ENCODE measurements around the gene CANT1. TPM values are rescaled to one million over a fixed set of nuclear protein-coding genes. Genes with fewer than 3 reads are reported as not detected.

Gene CANT1
- total RNA-seq, 1 experiment from 2014 or later = 116 TPM

DNA sequence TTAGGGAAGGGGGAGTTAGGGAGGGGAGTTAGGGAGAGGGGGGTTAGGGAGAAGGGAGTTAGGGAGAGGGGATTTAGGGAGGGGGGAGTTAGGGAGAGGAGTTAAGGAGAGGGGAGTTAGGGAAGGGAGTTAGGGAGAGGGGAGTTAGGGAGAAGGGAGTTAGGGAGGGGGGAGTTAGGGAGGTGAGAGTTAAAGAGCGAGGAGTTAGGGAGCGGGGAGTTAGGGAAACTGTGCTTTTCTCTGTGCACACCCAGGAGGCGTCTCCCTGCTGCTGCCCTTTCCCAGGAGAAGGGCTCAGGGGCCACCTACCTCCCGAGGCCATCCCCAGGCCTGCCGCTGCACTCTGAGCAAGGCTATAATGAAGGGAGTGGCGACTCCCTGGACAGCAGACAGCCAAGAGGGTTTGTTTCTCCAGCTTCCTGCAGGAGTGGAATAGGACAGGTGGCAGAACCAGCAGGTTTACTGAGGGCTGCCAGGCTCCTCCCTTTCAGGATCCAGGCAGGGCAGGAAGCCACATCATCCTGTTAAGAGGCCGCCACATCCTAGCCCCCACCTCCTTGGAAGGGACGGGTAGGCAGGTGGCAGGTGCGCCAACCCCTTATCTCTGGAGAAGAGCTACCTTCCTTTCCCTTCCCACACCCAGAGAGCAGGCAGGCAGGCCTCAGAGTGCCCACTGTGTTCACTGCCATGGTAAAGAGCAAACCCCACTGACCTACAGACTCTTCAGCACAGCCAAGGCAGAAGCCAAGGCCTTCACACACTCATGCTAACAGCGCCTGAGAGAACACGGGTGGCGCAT, 4.3 kb downstream of the CANT1 start:
- BruUV-seq (replicated peaks) = no TSS peak
- H3K9me2 ChIP-seq (ENCODE audit: insufficient read depth) = no peaks in the 10 kb centered on the region
- peaks cover 4% of the 10 kb centered on the region; the same call in 1 of the 2 replicates for H4K20me1 ChIP-seq (ENCODE audit: insufficient read depth)
- peaks cover 8% of the 10 kb centered on the region; the same call in 1 of the 2 replicates for H3K36me3 ChIP-seq (ENCODE audit: low read depth)
- DNase-seq = peak; percentile 85 to 89
- peaks cover 75% of the 10 kb centered on the region for H3K79me2 ChIP-seq (ENCODE audit: low read depth)
- peak overlapping the region; percentile 76 for H3K27ac ChIP-seq
- CTCF ChIA-PET = interaction anchor here (0.6 to 1.2 kb wide), 4 partner anchors 9 to 467 kb away, joined by 3 to 5 read pairs (median 4); no protein-coding TSS in a partner anchor
- peak overlapping the region; percentile 16; the same call in 1 of the 2 replicates for H3K4me3 ChIP-seq
- H3F3A ChIP-seq (ENCODE audit: insufficient read depth, low read depth) = peaks cover 17% of the 10 kb centered on the region; the same call in 1 of the 2 replicates
- TF ChIP-seq, protein P1, sequence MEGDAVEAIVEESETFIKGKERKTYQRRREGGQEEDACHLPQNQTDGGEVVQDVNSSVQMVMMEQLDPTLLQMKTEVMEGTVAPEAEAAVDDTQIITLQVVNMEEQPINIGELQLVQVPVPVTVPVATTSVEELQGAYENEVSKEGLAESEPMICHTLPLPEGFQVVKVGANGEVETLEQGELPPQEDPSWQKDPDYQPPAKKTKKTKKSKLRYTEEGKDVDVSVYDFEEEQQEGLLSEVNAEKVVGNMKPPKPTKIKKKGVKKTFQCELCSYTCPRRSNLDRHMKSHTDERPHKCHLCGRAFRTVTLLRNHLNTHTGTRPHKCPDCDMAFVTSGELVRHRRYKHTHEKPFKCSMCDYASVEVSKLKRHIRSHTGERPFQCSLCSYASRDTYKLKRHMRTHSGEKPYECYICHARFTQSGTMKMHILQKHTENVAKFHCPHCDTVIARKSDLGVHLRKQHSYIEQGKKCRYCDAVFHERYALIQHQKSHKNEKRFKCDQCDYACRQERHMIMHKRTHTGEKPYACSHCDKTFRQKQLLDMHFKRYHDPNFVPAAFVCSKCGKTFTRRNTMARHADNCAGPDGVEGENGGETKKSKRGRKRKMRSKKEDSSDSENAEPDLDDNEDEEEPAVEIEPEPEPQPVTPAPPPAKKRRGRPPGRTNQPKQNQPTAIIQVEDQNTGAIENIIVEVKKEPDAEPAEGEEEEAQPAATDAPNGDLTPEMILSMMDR (conservative IDR thresholded peaks at IDR 0.05) = no peak
- no peak for TF ChIP-seq EZH2 (IDR thresholded peaks at IDR 0.05; ENCODE audit: low read depth)
- intact Hi-C loops (cut with micrococcal nuclease; ENCODE audit: unreplicated experiment) = loop anchor here (2.0 kb wide), 2 partner anchors 22 to 26 kb away; partner anchors contain the start of gene LGALS3BP
- no peaks in the 10 kb centered on the region for H3K9me3 ChIP-seq (ENCODE audit: insufficient read depth, low read depth)
- H2AFZ ChIP-seq = no peak overlapping the region
- POLR2A ChIA-PET (ENCODE audit: unreplicated experiment) = interaction anchor here (0.6 to 1.2 kb wide), 2 partner anchors 9 to 22 kb away, joined by 3 to 11 read pairs; no protein-coding TSS in a partner anchor
- H3K27me3 ChIP-seq (ENCODE audit: insufficient read depth, low read depth) = no peaks in the 10 kb centered on the region
- H3K4me1 ChIP-seq (replicated peaks; ENCODE audit: insufficient read depth) = peaks cover 40% of the 10 kb centered on the region
- peak overlapping the region; percentile 72 for H3K4me2 ChIP-seq

DNA sequence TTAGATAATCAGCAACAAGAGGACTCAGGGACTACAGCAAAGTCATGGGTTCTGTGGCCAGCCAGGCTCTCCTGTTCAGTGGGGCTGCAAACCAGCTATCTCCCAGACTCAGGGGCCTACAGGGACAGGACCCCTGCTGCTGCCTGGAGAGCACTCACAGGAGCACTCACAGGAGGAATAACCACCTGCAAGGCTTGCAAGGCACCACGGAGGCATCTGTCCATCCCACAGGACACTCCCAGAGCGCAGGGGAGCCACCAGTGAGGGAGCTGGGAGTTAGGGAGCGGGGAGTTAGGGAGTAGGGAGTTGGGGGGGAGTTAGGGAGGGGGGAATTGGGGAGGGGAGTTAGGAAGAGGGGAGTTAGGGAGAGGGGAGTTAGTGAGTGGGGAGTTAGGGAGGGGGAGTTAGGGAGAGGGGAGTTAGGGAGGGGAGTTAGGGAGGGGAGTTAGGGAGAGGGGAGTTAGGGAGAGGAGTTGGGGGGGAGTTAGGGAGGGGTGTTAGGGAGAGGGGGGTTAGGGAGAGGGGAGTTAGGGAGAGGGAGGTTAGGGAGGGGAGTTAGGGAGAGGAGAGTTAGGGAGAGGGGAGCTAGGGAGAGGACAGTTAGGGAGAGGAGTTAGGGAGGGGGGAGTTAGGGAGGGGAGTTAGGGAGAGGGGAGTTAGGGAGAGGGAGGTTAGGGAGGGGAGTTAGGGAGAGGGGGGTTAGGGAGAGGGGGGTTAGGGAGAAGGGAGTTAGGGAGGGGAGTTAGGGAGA, 5.7 kb downstream of the CANT1 start:
- ChIA-PET POLR2A (ENCODE audit: unreplicated experiment) (no interaction called here), CTCF (no interaction called here)
- H3K27ac ChIP-seq = no peak overlapping the region
- H3F3A ChIP-seq (ENCODE audit: insufficient read depth, low read depth) = peaks cover 17% of the 10 kb centered on the region; the same call in 1 of the 2 replicates
- H3K4me2 ChIP-seq = peak overlapping the region; percentile 34
- peaks cover 35% of the 10 kb centered on the region for H3K4me1 ChIP-seq (replicated peaks; ENCODE audit: insufficient read depth)
- H3K9me3 ChIP-seq (ENCODE audit: insufficient read depth, low read depth) = no peaks in the 10 kb centered on the region
- no peak overlapping the region for H3K4me3 ChIP-seq
- no peak for DNase-seq
- no TSS peak for BruUV-seq (replicated peaks)
- H2AFZ ChIP-seq = no peak overlapping the region
- H3K36me3 ChIP-seq (ENCODE audit: low read depth) = peaks cover 12% of the 10 kb centered on the region; the same call in 1 of the 2 replicates
- H3K27me3 ChIP-seq (ENCODE audit: insufficient read depth, low read depth) = no peaks in the 10 kb centered on the region
- intact Hi-C loops (cut with micrococcal nuclease; ENCODE audit: unreplicated experiment) = loop anchor here (2.0 kb wide), 2 partner anchors 23 to 25 kb away; partner anchors contain the start of gene LGALS3BP
- H3K9me2 ChIP-seq (ENCODE audit: insufficient read depth) = no peaks in the 10 kb centered on the region
- peaks cover 81% of the 10 kb centered on the region for H3K79me2 ChIP-seq (ENCODE audit: low read depth)
- TF ChIP-seq, protein P1 (conservative IDR thresholded peaks at IDR 0.05) = no peak
- TF ChIP-seq EZH2 (IDR thresholded peaks at IDR 0.05; ENCODE audit: low read depth) = no peak
- H4K20me1 ChIP-seq (ENCODE audit: insufficient read depth) = peaks cover 4% of the 10 kb centered on the region; the same call in 1 of the 2 replicates

All from PC-9 (cell line).